IPS-NIHi7 (cell line): ENCODE data around the gene MUC5B.
A peak's percentile ranks its signal among the peaks of the same experiment; 100 is the strongest.
"Not testable (repeated sequence)": the region's sequence is repeated elsewhere in the genome, so short reads cannot be mapped to it uniquely, and the experiment has no call there.

Source experiments
- DNase-seq: peaks from one replicate; pipeline ENCODE4 v3.0.0; 2012; ENCODE audit warnings: mixed read lengths; ENCODE audit errors: extremely low spot score

The MUC5B gene

GRCh38 chr11:1266976-1267375, 44.1 kb downstream of the MUC5B start:
- not testable (repeated sequence) for DNase-seq

GRCh38 chr11:1267441-1268100, 44.7 kb downstream of the MUC5B start:
- DNase-seq: no peak

- no peak for DNase-seq
Measured at GRCh38 chr11:1269957-1270356, 47.1 kb downstream of the MUC5B start.

- no peak for DNase-seq
Measured at GRCh38 chr11:1270476-1270875, 47.6 kb downstream of the MUC5B start.

GRCh38 chr11:1271002-1271401, 48.1 kb downstream of the MUC5B start:
- peak; percentile 61 for DNase-seq

GRCh38 chr11:1271406-1271805, 48.5 kb downstream of the MUC5B start:
- no peak for DNase-seq

- no peak for DNase-seq
Measured at GRCh38 chr11:1271927-1272326, 49.1 kb downstream of the MUC5B start.

- no peak for DNase-seq
Measured at GRCh38 chr11:1272531-1272930, 49.7 kb downstream of the MUC5B start.

- DNase-seq: no peak
Measured at GRCh38 chr11:1274501-1274900, 51.6 kb downstream of the MUC5B start.

- DNase-seq: no peak
Measured at GRCh38 chr11:1275021-1275420, 52.2 kb downstream of the MUC5B start.

- no peak for DNase-seq
Measured at GRCh38 chr11:1276041-1276790, 53.4 kb downstream of the MUC5B start.

GRCh38 chr11:1276866-1277615, 54.2 kb downstream of the MUC5B start:
- DNase-seq: no peak

- DNase-seq: no peak
Measured at GRCh38 chr11:1277936-1278512, 55.2 kb downstream of the MUC5B start.

- no peak for DNase-seq
Measured at GRCh38 chr11:1278766-1279673, 56.2 kb downstream of the MUC5B start.

- no peak for DNase-seq
Measured at GRCh38 chr11:1279674-1280055, 56.8 kb downstream of the MUC5B start.

GRCh38 chr11:1280116-1281035, 57.5 kb downstream of the MUC5B start:
- DNase-seq: no peak

GRCh38 chr11:1281326-1281973, 58.6 kb downstream of the MUC5B start:
- no peak for DNase-seq

GRCh38 chr11:1281974-1282365, 59.1 kb downstream of the MUC5B start:
- DNase-seq: peak; percentile 56

- DNase-seq: no peak
Measured at GRCh38 chr11:1283091-1283511, 60.2 kb downstream of the MUC5B start.

- no peak for DNase-seq
Measured at GRCh38 chr11:1283906-1284305, 61.0 kb downstream of the MUC5B start.
